ENCODE results near the gene PLCB3.

PLCB3 gene

GRCh38 chr11:64251016-64251752 lies at the start of gene PLCB3:
PLCB3 (plus strand) TSS chr11:64251530; CDS start chr11:64251650, 120 bp downstream.
- no peak for TF ChIP-seq FOXM1 (IDR thresholded peaks at IDR 0.05; ENCODE audit: borderline replicate concordance)
- TF ChIP-seq ZNF384 (IDR thresholded peaks at IDR 0.05), result no peak
- TF ChIP-seq BHLHE40 (IDR thresholded peaks at IDR 0.05; ENCODE audit: borderline replicate concordance), result no peak
- TF ChIP-seq ELF4 (IDR thresholded peaks at IDR 0.05), result no peak
- no peak for TF ChIP-seq ARNT (IDR thresholded peaks at IDR 0.05)
- no peak for TF ChIP-seq SUZ12 (IDR thresholded peaks at IDR 0.05)
- no peak for TF ChIP-seq FOXK2 (IDR thresholded peaks at IDR 0.05)
- TF ChIP-seq NFRKB (IDR thresholded peaks at IDR 0.05), result no peak
- TF ChIP-seq LEF1 (IDR thresholded peaks at IDR 0.05; ENCODE audit: borderline replicate concordance), result no peak
- POLR2A ChIA-PET, result interaction anchor here (0.8 to 8.9 kb wide), 7 partner anchors 12 to 86 kb away, joined by 3 to 78 read pairs (median 3); partner anchors contain the start of genes PRDX5, STIP1 and TRMT112
- DNase-seq (ENCODE audit: extremely low spot score), result peak; percentile 83
- CTCF ChIA-PET, result interaction anchor here (0.6 to 3.3 kb wide), 8 partner anchors 16 to 53 kb away, joined by 3 to 14 read pairs (median 4); partner anchors contain the start of genes ESRRA, FERMT3, NUDT22 and TRPT1

GRCh38 chr11:64201543-64201942 lies 49.8 kb upstream of the PLCB3 start:
- no peak for DNase-seq (ENCODE audit: extremely low spot score)
- ChIA-PET POLR2A (interaction anchor here (0.6 to 2.0 kb wide), 3 partner anchors 14 to 68 kb away, joined by 3 to 9 read pairs (median 4); partner anchors contain the start of gene STIP1), CTCF (interaction anchor here (0.6 kb wide), 1 partner anchor 140 kb away, joined by 3 read pairs; no protein-coding TSS in a partner anchor)
- TF ChIP-seq ELF4 (IDR thresholded peaks at IDR 0.05), result no peak
- no peak for TF ChIP-seq ZNF384 (IDR thresholded peaks at IDR 0.05)
- TF ChIP-seq HDGF (IDR thresholded peaks at IDR 0.05; ENCODE audit: borderline replicate concordance), result no peak
- no peak for TF ChIP-seq BHLHE40 (IDR thresholded peaks at IDR 0.05; ENCODE audit: borderline replicate concordance)
- no peak for TF ChIP-seq FOXK2 (IDR thresholded peaks at IDR 0.05)
- TF ChIP-seq L3MBTL2 (conservative IDR thresholded peaks at IDR 0.05), result no peak

DNA sequence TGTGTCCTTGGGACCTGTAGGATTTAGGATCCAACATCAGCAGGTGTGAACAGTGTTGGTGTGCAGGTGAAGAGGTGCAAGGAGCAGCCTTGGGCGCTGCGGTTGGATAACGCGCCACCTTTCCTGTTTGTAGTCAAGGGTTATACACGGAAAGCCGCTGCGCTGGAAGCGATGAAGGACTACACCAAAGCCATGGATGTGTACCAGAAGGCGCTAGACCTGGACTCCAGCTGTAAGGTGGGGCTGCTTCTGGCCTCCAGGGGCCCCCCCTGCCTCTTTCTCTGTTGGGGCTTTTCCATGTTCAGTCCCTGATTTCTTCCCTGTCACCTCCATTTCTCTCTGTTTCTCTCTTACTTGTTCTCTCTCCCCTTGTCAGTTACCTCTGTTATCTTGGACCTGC lies 48.3 kb upstream of the PLCB3 start:
- DNase-seq (ENCODE audit: extremely low spot score), result no peak
- CTCF ChIA-PET, result no interaction called here
- POLR2A ChIA-PET, result interaction anchor here (0.7 to 1.4 kb wide), 2 partner anchors 18 to 21 kb away, joined by 3 to 4 read pairs; no protein-coding TSS in a partner anchor
- TF ChIP-seq NFRKB (IDR thresholded peaks at IDR 0.05) (no peak), CTBP1 (IDR thresholded peaks at IDR 0.05; ENCODE audit: borderline replicate concordance) (no peak), LEF1 (IDR thresholded peaks at IDR 0.05; ENCODE audit: borderline replicate concordance) (no peak), HDGF (IDR thresholded peaks at IDR 0.05; ENCODE audit: borderline replicate concordance) (no peak)

DNA sequence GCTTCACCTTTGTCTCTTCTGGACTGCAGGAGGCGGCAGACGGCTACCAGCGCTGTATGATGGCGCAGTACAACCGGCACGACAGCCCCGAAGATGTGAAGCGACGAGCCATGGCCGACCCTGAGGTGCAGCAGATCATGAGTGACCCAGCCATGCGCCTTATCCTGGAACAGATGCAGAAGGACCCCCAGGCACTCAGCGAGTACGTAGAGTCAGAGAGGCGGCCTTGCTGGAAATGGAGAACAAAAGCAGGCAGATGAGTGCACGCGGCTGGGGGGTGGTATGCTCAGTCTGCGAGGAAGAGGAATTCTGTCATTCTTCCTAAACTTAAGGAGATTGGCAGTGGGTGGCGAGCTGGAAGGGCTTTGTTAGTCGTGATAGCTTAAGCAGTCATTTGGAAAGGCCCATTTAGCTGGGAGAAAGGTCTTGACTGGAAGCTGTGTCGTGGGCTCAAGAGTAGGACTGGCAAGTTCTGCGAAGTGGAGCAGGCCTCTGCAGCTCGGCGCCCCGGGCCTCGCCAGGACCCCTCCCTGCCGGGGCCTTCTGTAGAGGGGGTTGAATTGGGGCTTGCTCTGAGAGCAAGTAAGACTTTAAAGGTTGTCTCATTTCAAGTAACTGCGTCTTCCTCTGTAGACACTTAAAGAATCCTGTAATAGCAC lies 47.8 kb upstream of the PLCB3 start:
- CTCF ChIA-PET, result interaction anchor here (1.2 to 3.0 kb wide), 3 partner anchors 18 to 69 kb away, joined by 3 to 18 read pairs (median 14); partner anchors contain the start of genes PLCB3 and STIP1
- DNase-seq (ENCODE audit: extremely low spot score), result no peak
- POLR2A ChIA-PET, result interaction anchor here (1.4 to 1.6 kb wide), 2 partner anchors 19 to 101 kb away, joined by 3 to 7 read pairs; no protein-coding TSS in a partner anchor
- no peak for TF ChIP-seq FOXM1 (IDR thresholded peaks at IDR 0.05; ENCODE audit: borderline replicate concordance)
- TF ChIP-seq FOXK2 (IDR thresholded peaks at IDR 0.05), result no peak
- TF ChIP-seq SUZ12 (IDR thresholded peaks at IDR 0.05), result no peak
- no peak for TF ChIP-seq ZNF384 (IDR thresholded peaks at IDR 0.05)
- no peak for TF ChIP-seq BHLHE40 (IDR thresholded peaks at IDR 0.05; ENCODE audit: borderline replicate concordance)
- TF ChIP-seq FOXA1 (IDR thresholded peaks at IDR 0.05), result no peak
- TF ChIP-seq CTBP1 (IDR thresholded peaks at IDR 0.05; ENCODE audit: borderline replicate concordance), result no peak
- no peak for TF ChIP-seq LEF1 (IDR thresholded peaks at IDR 0.05; ENCODE audit: borderline replicate concordance)
- TF ChIP-seq ARNT (IDR thresholded peaks at IDR 0.05), result no peak
- no peak for TF ChIP-seq PKNOX1 (IDR thresholded peaks at IDR 0.05)
- TF ChIP-seq TARDBP (IDR thresholded peaks at IDR 0.05), result no peak
- TF ChIP-seq L3MBTL2 (conservative IDR thresholded peaks at IDR 0.05), result no peak
- no peak for TF ChIP-seq SP1 (IDR thresholded peaks at IDR 0.05)
- no peak for TF ChIP-seq ELF4 (IDR thresholded peaks at IDR 0.05)

- ChIA-PET CTCF (interaction anchor here (0.6 to 3.0 kb wide), 15 partner anchors 11 to 374 kb away, joined by 3 to 18 read pairs (median 4); partner anchors contain the start of genes FKBP2, NUDT22, PLCB3 and STIP1), POLR2A (interaction anchor here (1.0 to 3.8 kb wide), 5 partner anchors 19 to 100 kb away, joined by 3 to 23 read pairs (median 7); partner anchors contain the start of genes NUDT22 and TRPT1)
- DNase-seq (ENCODE audit: extremely low spot score), result no peak
- no peak for TF ChIP-seq HDGF (IDR thresholded peaks at IDR 0.05; ENCODE audit: borderline replicate concordance)
- TF ChIP-seq ELF4 (IDR thresholded peaks at IDR 0.05), result no peak
- TF ChIP-seq FOXA1 (IDR thresholded peaks at IDR 0.05), result no peak
- TF ChIP-seq ARNT (IDR thresholded peaks at IDR 0.05), result no peak
- no peak for TF ChIP-seq TARDBP (IDR thresholded peaks at IDR 0.05)
- no peak for TF ChIP-seq BHLHE40 (IDR thresholded peaks at IDR 0.05; ENCODE audit: borderline replicate concordance)
- no peak for TF ChIP-seq L3MBTL2 (conservative IDR thresholded peaks at IDR 0.05)
- TF ChIP-seq FOXM1 (IDR thresholded peaks at IDR 0.05; ENCODE audit: borderline replicate concordance), result no peak
- TF ChIP-seq CTBP1 (IDR thresholded peaks at IDR 0.05; ENCODE audit: borderline replicate concordance), result no peak
- TF ChIP-seq NFRKB (IDR thresholded peaks at IDR 0.05), result no peak
- TF ChIP-seq LEF1 (IDR thresholded peaks at IDR 0.05; ENCODE audit: borderline replicate concordance), result no peak
- no peak for TF ChIP-seq PKNOX1 (IDR thresholded peaks at IDR 0.05)
- no peak for TF ChIP-seq SP1 (IDR thresholded peaks at IDR 0.05)
- no peak for TF ChIP-seq FOXK2 (IDR thresholded peaks at IDR 0.05)
- no peak for TF ChIP-seq SUZ12 (IDR thresholded peaks at IDR 0.05)
- no peak for TF ChIP-seq ZNF384 (IDR thresholded peaks at IDR 0.05)
Measured at GRCh38 chr11:64204080-64204440, 47.3 kb upstream of the PLCB3 start.
